Duodenal mucosa (tissue), 2 donors: ENCODE data around the gene VAT1.
"Not testable (repeated sequence)": the region's sequence is repeated elsewhere in the genome, so short reads cannot be mapped to it uniquely, and the experiment has no call there.

Experiments
- H3K27ac ChIP-seq: one replicate; pipeline ENCODE4 v1.7.0; 2013; ENCODE audit warnings: low read depth, low read length
- H3K27me3 ChIP-seq, 2 donors: one replicate each; pipeline ENCODE4 v1.7.0; 2013; ENCODE audit warnings: low read length in 2 of 2, control low read depth in 1 of 2; ENCODE audit not compliant: insufficient read depth in 2 of 2, control insufficient read depth in 1 of 2
- H3K36me3 ChIP-seq, 2 donors: one replicate each; pipeline ENCODE4 v1.7.0; 2013; ENCODE audit warnings: low read length in 2 of 2, control low read depth in 1 of 2; ENCODE audit not compliant: insufficient read depth in 2 of 2, control insufficient read depth in 1 of 2
- H3K4me1 ChIP-seq, 2 donors: one replicate each; pipeline ENCODE4 v1.7.0; 2013; ENCODE audit warnings: low read length in 2 of 2, control low read depth in 1 of 2; ENCODE audit not compliant: insufficient read depth in 2 of 2, control insufficient read depth in 1 of 2
- H3K4me3 ChIP-seq, 2 donors: one replicate each; pipeline ENCODE4 v1.7.0; 2013; ENCODE audit warnings: low read length in 2 of 2, low read depth in 1 of 2
- H3K9ac ChIP-seq, 2 donors: one replicate each; pipeline ENCODE4 v1.7.0; 2013; ENCODE audit warnings: low read length in 2 of 2, low read depth in 1 of 2
- H3K9me3 ChIP-seq, 2 donors: one replicate each; pipeline ENCODE4 v1.7.0; 2013; ENCODE audit warnings: low read length in 2 of 2, control low read depth in 1 of 2; ENCODE audit not compliant: control insufficient read depth in 1 of 2

VAT1 gene

GRCh38 chr17:42973323-42973722, 48.9 kb downstream of the VAT1 start:
- not testable (repeated sequence) for H3K27me3 ChIP-seq, H3K9ac ChIP-seq, H3K36me3 ChIP-seq, H3K4me3 ChIP-seq, H3K9me3 ChIP-seq, H3K27ac ChIP-seq, H3K4me1 ChIP-seq

GRCh38 chr17:42971589-42971988, 50.6 kb downstream of the VAT1 start:
- Histone ChIP-seq H3K9me3 (no peaks in the 10 kb centered on the region), H3K4me3 (no peak overlapping the region), H3K27me3 (no peaks in the 10 kb centered on the region), H3K27ac (no peak overlapping the region), H3K4me1 (no peaks in the 10 kb centered on the region), H3K9ac (no peak overlapping the region), H3K36me3 (no peaks in the 10 kb centered on the region)

DNA sequence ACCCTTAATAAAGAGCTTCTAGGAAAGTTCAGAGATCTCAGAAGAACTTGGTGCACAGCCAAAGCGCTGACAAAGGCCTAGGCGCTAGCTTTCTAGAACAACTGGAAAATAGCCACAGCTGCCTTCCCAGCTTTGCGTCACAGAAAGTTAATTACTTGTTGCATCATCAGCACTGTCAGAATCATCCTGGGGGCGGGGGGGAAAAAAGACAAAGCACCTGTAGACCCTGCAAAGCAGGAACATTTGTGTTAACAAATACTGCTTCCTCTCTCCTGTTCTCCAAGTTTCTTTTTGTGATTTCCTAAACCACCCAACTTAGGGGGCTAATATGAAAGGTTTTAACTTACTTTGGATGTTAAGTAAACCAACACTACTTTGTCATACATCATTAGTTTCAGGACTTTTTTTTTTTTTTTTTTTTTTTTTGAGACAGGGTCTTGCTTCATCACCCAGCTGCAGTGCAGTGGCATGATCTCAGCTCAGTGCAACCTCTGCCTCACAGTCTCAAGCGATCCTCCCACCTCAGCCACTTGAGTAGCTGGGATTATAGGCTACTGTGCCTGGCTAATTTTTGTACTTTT, 53.1 kb downstream of the VAT1 start:
- no peak overlapping the region for H3K27ac ChIP-seq
- H3K9me3 ChIP-seq, result no peaks in the 10 kb centered on the region
- no peak overlapping the region for H3K4me3 ChIP-seq
- no peaks in the 10 kb centered on the region for H3K36me3 ChIP-seq
- H3K27me3 ChIP-seq, result no peaks in the 10 kb centered on the region
- H3K9ac ChIP-seq, result no peak overlapping the region
- peaks cover 0 to under 1% of the 10 kb centered on the region in 2 donors for H3K4me1 ChIP-seq

DNA sequence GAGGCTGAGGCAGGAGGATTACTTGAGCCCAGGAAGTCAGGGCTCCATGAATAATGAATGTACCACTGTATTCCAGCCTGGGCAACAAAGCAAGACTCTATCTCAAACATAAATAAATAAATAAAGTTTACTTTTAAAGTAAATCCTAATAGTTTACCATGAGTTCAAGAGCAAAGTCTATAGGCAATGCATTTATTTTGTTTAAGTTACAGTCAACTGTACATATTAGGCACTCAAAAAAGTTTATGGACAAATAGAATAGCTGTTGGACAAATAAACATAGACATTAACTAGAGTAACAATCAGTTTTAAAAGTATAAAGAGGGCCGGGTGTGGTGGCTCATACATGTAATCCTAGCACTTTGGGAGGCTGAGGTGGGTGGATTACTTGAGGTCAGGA, 54.3 kb downstream of the VAT1 start:
- no peak overlapping the region for H3K27ac ChIP-seq
- H3K27me3 ChIP-seq, result no peaks in the 10 kb centered on the region
- H3K4me3 ChIP-seq, result no peak overlapping the region
- H3K9me3 ChIP-seq, result no peaks in the 10 kb centered on the region
- no peaks in the 10 kb centered on the region for H3K36me3 ChIP-seq
- no peak overlapping the region for H3K9ac ChIP-seq
- H3K4me1 ChIP-seq, result peaks cover 7 to 9% of the 10 kb centered on the region in 2 donors
